8988T (cell line): ENCODE measurements around the gene BGLAP.

Experiments
- DNase-seq: peaks from one replicate; pipeline ENCODE4 v3.0.0; 2011

BGLAP gene

DNA sequence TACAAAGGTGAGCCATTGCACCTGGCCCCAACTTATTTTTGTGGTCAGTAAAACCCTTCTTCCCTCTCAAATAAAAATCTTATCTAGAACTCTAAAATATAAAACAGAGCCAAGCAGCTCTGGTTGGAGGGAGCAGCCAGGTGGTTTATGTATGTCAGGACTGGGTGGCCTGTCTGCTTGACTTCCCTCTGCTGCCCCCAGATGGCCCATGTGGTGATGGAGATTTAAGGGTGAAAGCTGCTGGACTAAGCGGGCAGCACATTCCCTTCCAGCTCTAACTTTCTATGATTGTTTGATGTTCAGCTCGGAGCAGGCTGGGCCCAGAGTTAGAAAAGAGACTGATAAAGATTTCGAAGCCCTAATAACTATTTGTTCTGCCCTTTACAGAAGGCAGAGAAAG, 17.8 kb downstream of the BGLAP start:
- no peak for DNase-seq

- no peak for DNase-seq
These were observed 18.9 kb downstream of the BGLAP start for GRCh38 chr1:156260896-156261295.

DNA sequence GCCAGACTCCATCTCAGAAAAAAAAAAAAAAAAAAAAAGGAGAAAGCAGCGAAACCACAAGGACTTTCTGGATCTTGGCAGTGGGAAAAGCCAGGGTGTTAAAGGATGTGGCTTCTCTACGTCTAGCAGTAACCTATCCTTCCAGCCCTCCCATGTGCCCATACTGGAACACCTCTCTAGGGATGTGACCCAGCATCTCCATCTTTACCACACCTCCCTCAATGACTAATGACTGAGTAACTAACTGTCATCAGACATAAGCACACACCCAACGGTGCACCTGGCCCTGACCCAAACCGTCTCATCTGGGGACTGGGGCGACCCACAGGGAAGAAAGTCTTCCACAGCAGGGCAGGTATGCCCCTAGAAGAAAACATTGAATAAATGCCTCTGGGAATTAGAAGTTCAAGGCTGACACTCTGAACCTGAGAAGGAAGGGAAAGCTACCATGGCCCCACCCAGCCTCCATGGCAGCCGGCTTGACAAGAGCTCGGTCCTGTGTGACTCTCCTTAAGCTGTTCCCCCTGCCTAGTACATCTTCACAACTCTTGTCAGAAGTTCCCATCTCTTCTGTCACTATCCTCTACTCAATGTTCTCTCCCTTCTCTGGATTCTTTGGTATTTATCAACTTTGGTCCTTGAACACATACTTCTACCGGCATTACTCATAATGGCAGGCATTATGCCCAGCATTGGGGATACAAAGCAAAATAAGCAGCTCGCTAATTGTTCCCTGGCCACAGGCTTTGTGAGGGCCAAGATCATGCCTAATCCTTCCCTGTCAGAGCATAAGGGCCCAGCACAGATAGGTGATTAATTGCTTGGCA, 20.7 kb downstream of the BGLAP start:
- DNase-seq = peak; percentile 55

DNA sequence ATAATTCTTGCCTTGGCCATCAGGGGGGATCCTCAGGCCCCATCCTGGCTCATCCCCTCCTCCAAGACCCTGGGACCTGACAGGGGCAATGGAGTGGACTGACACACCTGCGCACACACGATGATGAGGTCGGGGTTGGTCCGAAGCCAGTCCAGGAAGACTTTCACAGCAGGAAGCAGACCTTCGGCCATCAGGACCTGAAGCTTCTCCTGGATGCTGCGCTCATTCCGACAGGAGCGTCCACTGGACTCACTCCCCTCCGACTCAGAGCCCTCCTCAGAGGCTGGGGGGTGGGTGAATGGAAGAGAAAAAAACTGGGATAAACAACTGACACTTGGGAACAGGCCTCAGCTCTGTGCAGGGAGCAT, 21.3 kb downstream of the BGLAP start:
- no peak for DNase-seq

DNA sequence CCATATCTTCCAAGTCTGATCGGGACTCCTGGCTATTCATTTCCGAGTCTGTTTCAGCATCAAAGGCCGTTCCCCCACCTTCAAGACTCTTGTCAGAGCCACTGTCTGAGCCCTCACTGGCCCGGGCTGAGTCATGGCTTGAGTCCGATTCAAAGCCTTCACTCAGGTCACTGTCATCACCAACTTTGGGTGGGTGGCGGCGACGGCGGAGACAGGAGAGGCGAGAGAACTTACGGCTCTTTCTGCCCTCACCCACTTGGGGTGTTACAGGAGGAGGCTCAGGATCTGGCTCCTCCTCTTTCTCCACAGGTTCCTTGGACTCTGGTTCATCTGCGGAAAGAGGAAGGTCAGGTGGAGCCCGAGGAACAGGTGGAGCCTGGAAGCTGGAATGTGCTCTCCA, 24.1 kb downstream of the BGLAP start:
- DNase-seq = no peak

GRCh38 chr1:156268336-156268735, 26.4 kb downstream of the BGLAP start:
- DNase-seq = no peak

DNA sequence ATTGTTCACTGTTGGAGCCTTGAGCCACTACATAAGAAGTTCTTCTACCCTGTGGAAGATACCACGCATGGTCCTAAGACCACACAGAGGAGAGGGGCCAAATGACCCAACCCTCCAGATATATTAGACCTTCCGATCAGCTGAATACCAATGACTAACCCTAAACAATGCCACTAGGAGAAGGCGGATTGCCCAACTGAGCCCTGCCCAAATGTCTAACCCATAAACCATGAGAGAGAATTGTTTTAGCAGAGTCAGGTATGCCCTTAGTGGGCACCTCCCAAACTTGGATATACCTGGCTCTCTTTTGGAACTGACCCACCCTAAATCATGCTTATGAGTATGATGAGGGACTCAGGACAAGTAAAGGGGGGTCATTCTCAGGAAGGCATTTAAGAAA, 28.3 kb downstream of the BGLAP start:
- no peak for DNase-seq

- no peak for DNase-seq
These were observed 34.5 kb downstream of the BGLAP start for GRCh38 chr1:156276532-156276931.

DNA sequence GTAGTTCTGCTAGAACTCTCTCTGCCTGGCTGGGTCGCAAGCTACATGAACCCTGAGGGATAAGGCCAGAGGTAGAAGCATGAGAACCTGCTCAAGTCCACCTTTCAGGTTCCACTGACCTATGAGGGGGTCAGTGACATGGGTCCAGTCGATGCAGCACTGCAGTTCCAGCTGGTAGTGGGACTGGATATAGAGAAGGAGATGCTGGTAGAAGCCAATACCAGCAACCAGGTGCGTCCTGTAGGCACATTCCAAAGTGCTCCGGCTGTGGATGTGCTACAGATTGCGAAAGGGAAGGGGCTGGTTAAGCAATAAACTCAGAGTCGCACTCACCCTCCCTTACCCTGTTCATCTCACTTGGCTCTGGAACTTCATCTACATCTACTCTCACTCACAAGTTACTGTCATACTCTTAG, 35.0 kb downstream of the BGLAP start:
- DNase-seq = no peak

- no peak for DNase-seq
These were observed 37.9 kb downstream of the BGLAP start for GRCh38 chr1:156279837-156280236.

DNA sequence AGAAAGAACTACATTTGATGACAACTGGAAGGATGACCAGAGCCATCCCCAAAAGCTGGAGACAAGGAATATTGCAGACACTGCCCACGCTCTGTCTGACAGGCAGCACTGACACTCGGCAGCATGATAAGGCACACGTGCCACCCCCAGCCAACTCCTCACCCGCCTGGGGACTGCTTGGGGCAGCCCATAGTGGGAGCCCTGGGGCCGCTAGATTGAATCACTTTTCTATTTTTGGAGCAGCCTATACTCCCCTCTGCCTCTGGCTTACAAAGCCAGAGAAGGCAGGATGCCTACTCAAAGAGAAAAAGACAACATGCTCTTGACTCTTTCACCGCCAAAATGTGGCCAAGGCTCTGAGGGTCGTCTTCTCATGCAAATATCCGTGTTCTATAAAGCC, 39.3 kb downstream of the BGLAP start:
- no peak for DNase-seq

GRCh38 chr1:156281693-156282478, 39.9 kb downstream of the BGLAP start:
- DNase-seq = no peak

GRCh38 chr1:156282479-156283222, 40.7 kb downstream of the BGLAP start, which contains the start of gene SMG5:
Gene SMG5 (minus strand): TSS chr1:156282825. CDS start chr1:156282680, 145 bp downstream.
- DNase-seq = peak; percentile 74

- DNase-seq = no peak
These were observed 41.5 kb downstream of the BGLAP start for GRCh38 chr1:156283521-156283920.

GRCh38 chr1:156284112-156284511, 42.1 kb downstream of the BGLAP start, which contains the start of gene TMEM79:
Gene TMEM79 (plus strand): TSS chr1:156284325. CDS start chr1:156285227, 902 bp downstream.
- no peak for DNase-seq

GRCh38 chr1:156284757-156285156, 42.8 kb downstream of the BGLAP start:
- DNase-seq = no peak

GRCh38 chr1:156285437-156285836, 43.5 kb downstream of the BGLAP start:
- no peak for DNase-seq

GRCh38 chr1:156286061-156286460, 44.1 kb downstream of the BGLAP start:
- DNase-seq = no peak

GRCh38 chr1:156289857-156290256, 47.9 kb downstream of the BGLAP start:
- DNase-seq = no peak

- peak; percentile 86 for DNase-seq
These were observed 49.5 kb downstream of the BGLAP start for GRCh38 chr1:156291226-156292061.
